Stimulated activated memory B cell treated with anti-CD40 and anti-IgM and Interleukin-4, amounts not matched to agents 10 μg/mL and 1 μg/mL and 100 μg/mL, for 72 hours (primary cell): Measurements from ENCODE around the gene FCRL1.

Source experiments
- ATAC-seq: fragments of 150-1000 bp; cut with Tn5 transposase; 2 replicates; pipeline ENCODE4 v1.10.0; 2021
- H3K27ac Mint-ChIP-seq: one replicate; pipeline ENCODE4 v1.8.0; 2022; ENCODE audit warnings: mild to moderate bottlenecking, mixed read lengths
- H3K27me3 Mint-ChIP-seq: one replicate; pipeline ENCODE4 v1.8.0; 2022; ENCODE audit warnings: mixed read lengths
- H3K36me3 Mint-ChIP-seq: one replicate; pipeline ENCODE4 v1.8.0; 2022; ENCODE audit warnings: mixed read lengths
- H3K4me1 Mint-ChIP-seq: one replicate; pipeline ENCODE4 v1.8.0; 2022; ENCODE audit warnings: mixed read lengths
- H3K4me3 Mint-ChIP-seq: one replicate; pipeline ENCODE4 v1.8.0; 2022; ENCODE audit warnings: mild to moderate bottlenecking, moderate library complexity, mixed read lengths
- H3K9me3 Mint-ChIP-seq: one replicate; pipeline ENCODE4 v1.8.0; 2022; ENCODE audit warnings: mixed read lengths

Gene FCRL1

DNA sequence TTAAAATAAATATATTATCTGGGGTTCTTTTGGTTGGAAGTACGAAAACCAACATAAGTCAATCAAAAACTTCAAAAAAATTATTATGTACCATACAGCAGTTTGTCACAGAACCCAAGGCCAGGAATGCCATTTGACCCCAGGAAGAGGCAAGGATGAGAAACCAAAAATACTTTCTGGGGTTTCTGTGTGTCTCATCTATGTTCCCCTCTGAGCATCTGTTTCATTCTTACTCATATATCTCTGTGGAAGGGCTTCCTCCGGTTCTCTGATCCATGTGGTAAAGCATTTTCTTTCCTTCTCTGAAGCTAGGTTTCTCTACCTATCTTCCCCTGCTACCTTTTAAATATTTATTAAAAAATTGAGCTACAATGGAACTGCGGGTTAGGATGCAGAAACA, 9.8 kb upstream of the FCRL1 start:
- Mint-ChIP-seq H3K4me3 (no peak overlapping the region), H3K27me3 (no peaks in the 10 kb centered on the region), H3K36me3 (no peaks in the 10 kb centered on the region), H3K4me1 (peaks cover 48% of the 10 kb centered on the region), H3K9me3 (no peaks in the 10 kb centered on the region), H3K27ac (no peak overlapping the region)
- ATAC-seq = peak; percentile 52

DNA sequence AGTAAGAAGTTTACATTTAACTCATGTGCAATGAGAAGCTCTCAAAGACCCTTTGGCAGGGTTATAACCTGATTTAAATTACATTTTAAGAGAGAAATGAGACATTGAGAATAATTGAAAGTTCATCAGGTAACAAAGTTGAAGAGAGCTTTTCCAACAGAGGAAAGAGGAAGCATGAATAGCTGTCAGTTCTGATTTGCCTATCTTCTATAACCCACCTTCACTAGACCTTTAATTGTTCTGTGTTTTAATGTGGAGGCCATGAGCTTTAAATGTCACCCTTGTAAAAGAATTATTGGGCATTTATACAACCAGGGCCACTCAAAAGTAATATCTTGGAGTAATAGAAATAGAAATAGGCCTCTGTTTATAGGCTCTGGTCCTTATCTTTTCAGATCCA, 9.3 kb upstream of the FCRL1 start:
- Mint-ChIP-seq H3K4me1 (peaks cover 48% of the 10 kb centered on the region), H3K9me3 (no peaks in the 10 kb centered on the region), H3K36me3 (no peaks in the 10 kb centered on the region), H3K27me3 (no peaks in the 10 kb centered on the region), H3K27ac (peak overlapping the region; percentile 43), H3K4me3 (no peak overlapping the region)
- ATAC-seq = peak; percentile 58

DNA sequence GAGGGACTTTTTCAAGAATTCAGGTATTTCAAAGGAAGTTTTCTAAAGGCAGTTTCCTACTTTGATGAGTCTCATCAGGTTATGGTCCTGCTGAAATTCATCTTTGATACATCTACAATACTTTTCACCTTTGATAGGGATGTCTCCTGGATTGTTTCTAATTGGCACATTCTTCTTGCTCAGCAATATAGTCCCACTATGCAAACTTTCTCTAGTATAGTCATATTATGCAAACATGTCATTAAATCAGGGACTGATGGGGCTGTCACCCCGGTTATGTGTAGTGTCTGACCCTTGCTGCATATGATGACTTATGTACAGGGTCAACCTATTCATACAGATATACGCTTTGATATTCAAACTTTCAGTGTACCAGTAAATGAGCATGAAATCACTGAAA, 379 bp upstream of the FCRL1 start:
- Mint-ChIP-seq H3K27me3 (no peaks in the 10 kb centered on the region), H3K4me1 (peaks cover 34% of the 10 kb centered on the region), H3K36me3 (no peaks in the 10 kb centered on the region), H3K27ac (no peak overlapping the region), H3K4me3 (no peak overlapping the region), H3K9me3 (no peaks in the 10 kb centered on the region)
- ATAC-seq = no peak

DNA sequence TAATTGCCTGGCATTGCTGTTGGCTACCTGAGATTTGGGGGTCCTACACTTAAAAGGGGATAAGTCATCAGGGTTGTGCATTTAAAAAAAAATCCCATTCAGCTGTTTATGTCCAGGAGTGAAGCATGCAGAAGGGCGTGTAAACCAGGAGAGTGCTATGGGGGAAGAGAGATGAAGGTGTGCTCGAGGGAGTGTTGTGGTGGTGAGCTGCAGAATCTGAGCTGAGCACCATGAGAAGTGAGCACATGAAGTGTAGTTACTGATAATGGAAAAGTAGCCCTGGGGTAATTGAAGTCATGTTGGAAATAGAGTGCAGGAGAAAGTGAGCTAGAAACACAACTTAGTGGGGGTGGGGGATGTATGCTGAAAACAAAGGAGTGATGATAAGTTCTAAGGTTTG, 705 bp downstream of the FCRL1 start:
- Mint-ChIP-seq H3K27ac (no peak overlapping the region), H3K27me3 (no peaks in the 10 kb centered on the region), H3K9me3 (peaks cover 2% of the 10 kb centered on the region), H3K4me3 (no peak overlapping the region), H3K4me1 (peaks cover 41% of the 10 kb centered on the region), H3K36me3 (peaks cover 1% of the 10 kb centered on the region)
- ATAC-seq = peak; percentile 60

DNA sequence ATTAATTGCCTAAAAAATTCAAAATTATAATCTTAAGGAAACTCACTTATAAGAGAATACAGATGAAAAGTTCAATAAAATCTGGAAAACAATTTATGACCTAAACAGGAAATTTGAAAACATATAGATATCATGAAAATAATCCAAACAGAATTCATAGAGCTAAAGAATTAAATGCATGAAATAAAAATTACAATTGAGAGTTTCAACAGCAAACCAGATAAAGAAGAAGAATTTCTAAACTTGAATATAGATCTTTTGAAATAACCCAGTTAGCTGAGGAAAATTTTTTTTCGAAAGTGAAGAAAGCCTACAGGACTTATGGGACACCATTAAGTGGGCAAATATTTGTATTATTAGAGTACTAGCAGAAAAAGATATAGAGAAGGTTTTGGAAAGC, 6.7 kb downstream of the FCRL1 start:
- Mint-ChIP-seq H3K27ac (no peak overlapping the region), H3K27me3 (no peaks in the 10 kb centered on the region), H3K4me1 (peaks cover 65% of the 10 kb centered on the region), H3K9me3 (peaks cover 3% of the 10 kb centered on the region), H3K4me3 (no peak overlapping the region), H3K36me3 (peaks cover 26% of the 10 kb centered on the region)
- no peak for ATAC-seq

DNA sequence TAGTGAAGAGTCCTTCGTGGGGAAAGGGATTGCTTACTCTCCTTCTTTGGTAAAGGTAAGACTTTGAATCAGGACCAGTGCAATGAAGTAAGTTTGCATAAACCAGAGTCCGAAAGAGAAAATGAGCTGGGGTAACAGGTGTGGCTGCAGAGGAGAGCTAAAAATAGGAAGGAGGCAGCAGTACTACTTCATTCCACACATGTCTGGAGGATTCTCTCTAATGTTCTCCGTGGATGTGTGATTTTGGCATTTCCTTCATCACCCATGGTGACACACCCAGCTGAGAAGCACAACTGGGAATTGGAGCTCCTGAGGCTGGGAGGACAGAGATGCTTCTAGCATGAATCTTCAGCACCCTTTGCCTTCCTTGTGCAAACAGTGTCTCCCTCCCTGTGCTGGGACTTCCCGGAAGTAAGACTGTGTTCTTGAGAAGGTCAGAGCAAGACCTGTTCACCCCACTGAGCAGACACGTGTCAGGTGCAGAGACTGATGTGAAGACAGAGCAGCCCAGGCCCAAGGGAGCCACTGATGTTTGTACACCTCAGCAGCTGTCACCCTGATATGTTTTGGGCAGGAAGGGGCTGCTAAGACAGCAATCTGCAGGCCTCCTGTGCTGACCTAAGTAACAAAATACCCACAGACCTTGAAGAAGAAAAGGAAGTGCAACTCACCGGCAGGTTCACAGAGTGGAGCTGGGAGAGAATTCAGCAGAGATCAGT, 13.3 kb downstream of the FCRL1 start:
- H3K36me3 Mint-ChIP-seq = peaks cover 29% of the 10 kb centered on the region
- no peaks in the 10 kb centered on the region for H3K9me3 Mint-ChIP-seq
- ATAC-seq = peak; percentile 99
- peak overlapping the region; percentile 76 for H3K27ac Mint-ChIP-seq
- no peaks in the 10 kb centered on the region for H3K27me3 Mint-ChIP-seq
- H3K4me1 Mint-ChIP-seq = peaks cover 86% of the 10 kb centered on the region
- peak overlapping the region; percentile 38 for H3K4me3 Mint-ChIP-seq

DNA sequence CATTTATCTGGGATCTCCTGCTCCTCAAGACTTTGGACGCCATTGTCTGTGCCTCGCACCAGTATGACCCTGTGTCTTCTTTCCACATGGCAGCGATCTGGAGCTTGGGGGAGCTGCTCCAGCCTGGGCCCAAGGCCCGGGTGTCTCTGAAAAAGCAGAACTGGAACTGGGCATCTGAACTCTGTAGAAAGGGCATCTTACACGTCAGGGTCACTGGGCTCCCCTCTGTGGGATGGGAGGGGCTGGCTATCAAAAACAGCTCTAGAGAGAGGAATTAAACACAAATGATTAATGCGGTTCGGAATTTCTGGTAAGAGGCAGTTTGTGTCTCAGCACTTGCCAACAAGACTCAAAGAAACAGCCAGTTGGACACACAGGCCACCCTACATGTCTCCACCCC, 16.1 kb downstream of the FCRL1 start:
- Mint-ChIP-seq H3K27me3 (no peaks in the 10 kb centered on the region), H3K27ac (peak overlapping the region; percentile 76), H3K9me3 (no peaks in the 10 kb centered on the region), H3K4me1 (peaks cover 83% of the 10 kb centered on the region), H3K4me3 (peak overlapping the region; percentile 46), H3K36me3 (peaks cover 28% of the 10 kb centered on the region)
- peak; percentile 70 for ATAC-seq

DNA sequence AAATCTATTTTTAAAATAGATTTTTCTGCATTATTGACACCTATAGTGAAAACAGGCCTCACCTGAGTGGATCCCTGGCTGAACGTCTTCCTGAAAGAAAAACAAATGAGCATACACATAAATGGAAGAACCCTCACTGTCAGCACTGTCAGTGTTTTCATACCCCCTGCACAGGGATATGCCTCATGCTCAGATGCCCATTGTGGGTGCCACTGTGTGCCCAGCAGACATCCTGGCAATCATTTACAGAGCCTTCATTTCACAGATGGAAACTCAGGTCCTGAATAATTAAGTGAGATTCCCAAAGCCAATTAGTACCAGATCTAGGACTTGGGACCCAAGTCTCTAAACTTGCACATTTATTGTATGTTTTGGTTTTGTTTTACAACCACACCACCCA, 19.9 kb downstream of the FCRL1 start:
- Mint-ChIP-seq H3K4me3 (no peak overlapping the region), H3K27ac (no peak overlapping the region), H3K9me3 (no peaks in the 10 kb centered on the region), H3K36me3 (peaks cover 41% of the 10 kb centered on the region), H3K4me1 (peaks cover 64% of the 10 kb centered on the region), H3K27me3 (no peaks in the 10 kb centered on the region)
- ATAC-seq = no peak

DNA sequence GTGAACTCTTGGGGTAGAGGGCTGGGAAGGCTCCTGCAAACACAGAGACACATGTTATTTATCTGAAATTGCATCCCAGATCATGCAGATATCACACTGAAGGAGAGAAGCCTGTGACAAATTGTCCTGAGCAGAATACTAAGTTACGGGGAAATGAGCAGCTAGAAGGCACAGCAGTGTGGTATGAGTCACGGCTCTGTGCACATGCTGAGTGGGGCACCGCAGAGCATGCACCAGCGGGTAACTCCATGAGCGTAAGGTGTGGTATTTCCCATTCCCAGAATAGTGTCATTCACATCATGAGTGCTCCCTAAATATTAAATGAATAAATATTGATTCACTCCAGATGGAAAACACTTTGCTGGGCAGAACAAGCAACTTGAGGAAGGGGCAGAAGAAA, 21.7 kb downstream of the FCRL1 start:
- peak; percentile 91 for ATAC-seq
- no peaks in the 10 kb centered on the region for H3K27me3 Mint-ChIP-seq
- peak overlapping the region; percentile 62 for H3K27ac Mint-ChIP-seq
- H3K4me3 Mint-ChIP-seq = no peak overlapping the region
- peaks cover 47% of the 10 kb centered on the region for H3K36me3 Mint-ChIP-seq
- H3K9me3 Mint-ChIP-seq = peaks cover 2% of the 10 kb centered on the region
- H3K4me1 Mint-ChIP-seq = peaks cover 46% of the 10 kb centered on the region

DNA sequence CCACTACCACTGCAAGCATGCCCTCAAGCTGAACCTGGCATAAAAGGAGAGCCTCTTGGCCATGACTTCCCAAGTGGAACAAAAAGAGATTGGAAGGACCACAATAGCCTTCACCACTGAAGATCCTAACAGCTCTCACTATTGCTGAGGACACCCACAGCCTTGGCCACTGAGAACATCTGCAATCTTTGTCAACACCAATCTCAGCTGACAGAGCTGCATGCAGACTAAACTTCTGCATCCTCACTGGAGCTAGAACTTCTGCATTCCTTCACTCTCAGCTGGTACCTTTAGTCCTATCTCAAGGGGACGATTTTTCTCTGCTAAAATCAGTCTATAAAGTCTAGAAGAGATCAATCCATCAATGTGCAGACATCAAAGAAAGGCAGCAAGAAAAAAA, 34.7 kb downstream of the FCRL1 start:
- peaks cover 94% of the 10 kb centered on the region for H3K4me1 Mint-ChIP-seq
- H3K27ac Mint-ChIP-seq = peak overlapping the region; percentile 74
- H3K9me3 Mint-ChIP-seq = peaks cover 2% of the 10 kb centered on the region
- no peaks in the 10 kb centered on the region for H3K27me3 Mint-ChIP-seq
- no peak overlapping the region for H3K4me3 Mint-ChIP-seq
- H3K36me3 Mint-ChIP-seq = peaks cover 34% of the 10 kb centered on the region
- peak; percentile 42 for ATAC-seq

DNA sequence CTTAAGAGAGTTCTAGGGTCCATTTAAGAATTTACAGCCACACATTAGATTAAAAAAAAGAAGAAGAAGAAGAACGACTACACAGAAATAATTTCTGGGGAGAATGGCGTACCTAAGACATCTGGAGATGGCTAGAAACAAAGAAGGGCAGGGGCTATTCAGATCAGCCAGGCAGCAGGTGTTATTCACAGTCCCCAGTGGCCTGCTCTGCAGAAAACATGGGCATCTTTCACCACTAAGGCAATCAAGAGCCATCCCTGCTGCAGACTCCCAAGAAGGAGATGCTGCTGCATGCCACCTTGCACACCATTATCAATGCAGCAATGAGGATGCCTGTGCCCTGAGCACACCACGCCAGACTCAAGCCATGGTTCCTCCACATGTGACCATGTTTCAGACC, 35.1 kb downstream of the FCRL1 start:
- Mint-ChIP-seq H3K27ac (peak overlapping the region; percentile 74), H3K4me3 (no peak overlapping the region), H3K4me1 (peaks cover 95% of the 10 kb centered on the region), H3K27me3 (no peaks in the 10 kb centered on the region), H3K36me3 (peaks cover 29% of the 10 kb centered on the region), H3K9me3 (peaks cover 2% of the 10 kb centered on the region)
- no peak for ATAC-seq

DNA sequence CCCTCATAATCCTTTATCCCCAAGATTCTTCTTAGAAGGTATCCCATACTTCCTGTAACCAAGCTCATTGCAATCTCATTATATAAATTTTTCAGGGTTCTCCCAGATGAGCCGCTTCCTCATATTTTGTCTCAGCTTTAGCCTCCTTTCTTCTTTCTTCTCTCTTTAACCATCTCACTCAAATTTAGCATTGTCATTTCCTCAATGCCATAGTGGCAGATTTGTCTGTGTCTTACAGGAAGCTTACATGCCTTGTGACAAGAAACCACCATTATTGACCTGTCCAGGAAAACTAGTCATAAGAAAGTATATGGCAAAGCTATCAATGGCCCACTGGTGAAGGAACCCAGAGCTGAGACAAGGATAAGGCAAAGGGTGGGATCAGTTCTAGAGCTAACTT, 37.0 kb downstream of the FCRL1 start:
- Mint-ChIP-seq H3K4me3 (no peak overlapping the region), H3K27ac (peak overlapping the region; percentile 69), H3K36me3 (peaks cover 17% of the 10 kb centered on the region), H3K9me3 (no peaks in the 10 kb centered on the region), H3K4me1 (peaks cover 86% of the 10 kb centered on the region), H3K27me3 (no peaks in the 10 kb centered on the region)
- no peak for ATAC-seq

DNA sequence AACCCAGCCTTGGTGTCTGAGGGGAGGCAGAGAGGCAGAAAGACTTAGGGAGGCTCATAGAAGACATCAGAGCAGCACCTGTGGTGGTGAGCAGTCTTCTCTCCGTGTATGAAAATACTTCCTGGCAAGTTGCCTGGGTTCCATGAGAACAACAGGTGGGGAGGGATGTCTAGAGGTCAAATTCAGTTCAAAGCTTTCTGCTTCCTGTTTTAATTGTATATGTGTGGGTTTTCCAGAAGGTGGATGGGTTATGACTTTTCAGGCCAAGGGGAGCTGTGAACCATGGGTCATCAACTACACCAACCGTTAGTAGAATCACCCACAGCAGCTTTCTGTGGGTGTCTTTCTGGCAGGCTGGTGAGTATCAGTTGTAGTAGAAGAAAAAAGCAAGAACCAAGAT, 38.9 kb downstream of the FCRL1 start:
- peak; percentile 82 for ATAC-seq
- peaks cover 4% of the 10 kb centered on the region for H3K36me3 Mint-ChIP-seq
- no peaks in the 10 kb centered on the region for H3K9me3 Mint-ChIP-seq
- H3K4me1 Mint-ChIP-seq = peaks cover 80% of the 10 kb centered on the region
- H3K4me3 Mint-ChIP-seq = no peak overlapping the region
- H3K27ac Mint-ChIP-seq = peak overlapping the region; percentile 69
- H3K27me3 Mint-ChIP-seq = no peaks in the 10 kb centered on the region

DNA sequence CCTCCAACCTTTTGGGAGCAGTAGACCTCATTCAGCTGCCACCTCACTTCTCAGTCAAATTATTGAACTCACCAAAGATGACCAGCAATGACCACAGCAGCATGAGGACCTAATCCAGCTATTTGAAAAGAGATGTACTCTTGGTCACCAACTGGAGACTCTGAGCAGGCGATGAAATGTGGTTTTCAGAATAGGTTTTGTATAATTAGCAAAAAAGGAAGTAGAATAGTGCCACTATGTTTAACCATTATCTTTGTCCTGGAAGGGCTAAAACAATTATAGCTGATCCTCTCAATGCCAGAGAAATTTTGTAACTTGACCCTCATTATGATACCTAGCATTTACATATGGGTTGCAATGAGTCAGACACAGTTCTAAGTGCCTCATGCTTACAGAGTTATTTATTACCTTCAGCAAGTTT, 42.9 kb downstream of the FCRL1 start, which contains the start of gene FCRL2:
FCRL2 (minus strand) TSS at position 162 of the 421 bp plus-strand sequence; CDS start at position 103, 59 bp downstream.
- peak within 1 kb of the TSS; percentile 76 for H3K4me3 Mint-ChIP-seq
- H3K27ac Mint-ChIP-seq = peak within 1 kb of the TSS; percentile 64
- H3K4me1 Mint-ChIP-seq = peaks cover 71% of the 10 kb centered on the region
- peak; percentile 62 for ATAC-seq
- no peaks in the 10 kb centered on the region for H3K36me3 Mint-ChIP-seq
- no peaks in the 10 kb centered on the region for H3K9me3 Mint-ChIP-seq
- H3K27me3 Mint-ChIP-seq = no peaks in the 10 kb centered on the region

DNA sequence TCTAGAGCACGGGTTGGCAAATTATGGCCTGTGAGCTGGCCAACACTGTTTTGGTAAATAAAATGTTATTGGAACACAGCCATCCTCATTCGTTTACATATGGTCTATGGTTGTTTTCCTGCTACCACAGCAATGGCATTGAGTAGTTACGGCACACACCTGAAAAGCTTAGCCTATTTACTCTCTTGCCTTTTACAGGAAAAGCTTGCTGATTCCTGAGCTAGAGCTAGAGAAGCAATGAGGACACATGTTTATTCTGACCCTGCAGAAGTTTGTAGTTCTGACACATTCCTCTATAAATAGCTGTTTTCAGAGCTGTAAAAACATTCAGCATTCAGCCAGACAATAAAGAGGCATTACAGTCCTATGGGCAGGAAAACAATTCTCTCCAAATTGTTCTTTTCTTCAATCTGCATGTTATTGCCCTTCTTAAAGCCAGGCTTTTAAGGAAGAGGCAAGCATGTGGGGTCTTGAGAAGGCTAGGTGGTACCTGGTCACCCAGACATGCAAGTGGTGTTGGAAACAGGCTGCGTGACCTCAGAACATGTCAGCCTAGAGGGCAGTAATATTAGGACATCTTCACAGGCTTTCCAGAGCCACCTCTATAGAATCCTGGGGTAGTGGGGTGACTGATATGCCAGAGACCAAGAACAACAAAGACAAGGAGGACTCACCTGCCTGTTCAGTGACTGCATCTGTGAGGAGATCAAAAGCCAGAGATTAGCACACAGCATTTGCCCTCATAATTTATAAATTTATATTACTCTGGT, 44.6 kb downstream of the FCRL1 start:
- Mint-ChIP-seq H3K27ac (peak overlapping the region; percentile 64), H3K27me3 (no peaks in the 10 kb centered on the region), H3K36me3 (no peaks in the 10 kb centered on the region), H3K4me1 (peaks cover 71% of the 10 kb centered on the region), H3K9me3 (no peaks in the 10 kb centered on the region), H3K4me3 (peak overlapping the region; percentile 76)
- ATAC-seq = no peak

DNA sequence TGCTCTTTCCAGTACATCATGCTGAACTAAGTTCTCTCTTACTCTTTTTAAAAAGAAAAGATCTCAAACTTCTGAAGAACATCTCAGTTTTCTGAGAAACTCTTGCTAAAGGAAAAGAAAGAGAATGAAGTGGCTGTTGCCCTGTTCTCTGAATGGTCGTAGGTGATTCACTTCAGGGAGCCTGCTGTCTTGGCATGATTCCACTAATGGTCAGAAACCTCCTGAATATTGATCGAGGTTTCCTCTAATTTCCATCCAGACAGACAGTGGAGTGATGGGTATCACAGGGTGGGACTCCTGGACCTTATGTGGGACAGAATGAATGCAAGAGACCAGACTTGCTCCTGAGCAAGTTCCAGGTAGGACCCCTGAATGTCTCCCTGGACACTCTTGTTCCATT, 45.5 kb downstream of the FCRL1 start:
- H3K27ac Mint-ChIP-seq = peak overlapping the region; percentile 64
- peaks cover 71% of the 10 kb centered on the region for H3K4me1 Mint-ChIP-seq
- H3K9me3 Mint-ChIP-seq = no peaks in the 10 kb centered on the region
- no peak for ATAC-seq
- no peaks in the 10 kb centered on the region for H3K36me3 Mint-ChIP-seq
- H3K27me3 Mint-ChIP-seq = no peaks in the 10 kb centered on the region
- no peak overlapping the region for H3K4me3 Mint-ChIP-seq
